ENCODE measurements around the gene SMAD6. TPM values are rescaled to one million over a fixed set of nuclear protein-coding genes. Genes with fewer than 3 reads are reported as not detected.

Gene SMAD6
- total and polyA plus RNA-seq, 10 of the 15 experiments (the other 5 are each of a cell fraction or from before 2014, with no cell fraction given), result under 0.01 to 0.10 (median 0.03) TPM; not detected in 7

DNA sequence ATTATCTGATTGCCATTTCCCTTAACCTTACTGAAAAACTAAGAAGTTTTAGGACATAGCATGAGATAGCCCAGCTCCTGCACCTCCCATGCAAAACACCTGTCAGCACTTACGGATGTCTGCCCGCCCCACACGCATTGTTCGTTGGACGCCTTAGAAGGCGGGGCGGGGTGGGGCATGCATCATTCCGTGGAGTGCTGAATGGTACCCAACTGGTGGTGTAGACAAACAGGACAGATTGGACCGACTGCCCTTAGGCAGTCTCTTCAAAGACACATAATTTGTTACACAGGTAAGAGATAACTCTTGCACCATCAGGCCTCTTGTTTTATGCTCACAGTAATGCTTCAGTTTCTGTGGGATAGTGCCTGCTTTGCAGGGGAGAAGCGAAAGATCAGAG, 93.8 kb downstream of the SMAD6 start:
- ChIA-PET SMC1A (ENCODE audit: uncharacterized antibody, unreplicated experiment) (no interaction called here), RAD21 (ENCODE audit: unreplicated experiment) (no interaction called here)

DNA sequence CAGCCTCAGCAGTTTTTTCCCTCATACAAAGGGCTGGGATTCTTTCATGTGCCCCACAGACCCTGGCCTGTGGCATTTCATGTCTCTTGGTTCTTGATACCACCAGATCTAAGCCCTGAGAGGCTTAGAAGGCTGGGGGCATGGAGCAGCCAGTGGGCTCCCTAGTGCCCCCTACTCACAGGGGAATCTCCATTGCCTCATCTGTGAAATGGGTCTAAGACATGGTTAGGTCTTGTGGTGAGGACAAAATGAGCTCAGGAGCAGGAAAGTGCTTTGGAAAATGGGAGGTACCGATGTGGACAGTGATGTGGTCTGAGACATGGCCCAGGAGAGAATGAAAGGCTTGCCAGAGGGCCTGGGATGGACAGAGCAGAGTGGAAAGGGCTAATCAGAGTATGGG, 94.3 kb downstream of the SMAD6 start:
- CTCF ChIA-PET, result no interaction called here

More for the DNA sequence above, 93.8 kb downstream of the SMAD6 start:
- Histone ChIP-seq H2AFZ (ENCODE audit: control insufficient read depth, low read depth, low read length) (no peak overlapping the region), H3K4me2 (ENCODE audit: control insufficient read depth, insufficient read depth) (no peak overlapping the region), H3K27ac (ENCODE audit: control insufficient read depth, insufficient read depth) (no peak overlapping the region), H3K9me3 (replicated peaks; ENCODE audit: control insufficient read depth, insufficient read depth, low read length) (no peaks in the 10 kb centered on the region), H3K4me3 (no peak overlapping the region), H3K27me3 (replicated peaks in 1 of 2; ENCODE audit: control insufficient read depth in 2 of 2, insufficient read depth in 2 of 2, low read length in 1 of 2) (no peaks in the 10 kb centered on the region), H3K79me2 (ENCODE audit: control insufficient read depth, insufficient read depth, low read length) (no peaks in the 10 kb centered on the region), H3K9ac (ENCODE audit: control insufficient read depth, insufficient read depth, low read length) (no peak overlapping the region), H3K4me1 (ENCODE audit: control insufficient read depth, insufficient read depth, low read length) (no peaks in the 10 kb centered on the region), H4K20me1 (ENCODE audit: control insufficient read depth, insufficient read depth) (no peaks in the 10 kb centered on the region), H3K36me3 (ENCODE audit: control insufficient read depth in 2 of 2, insufficient read depth in 2 of 2, low read length in 1 of 2) (no peaks in the 10 kb centered on the region)
- TF ChIP-seq TCF7 (IDR thresholded peaks at IDR 0.05; ENCODE audit: borderline replicate concordance), result no peak
- no peak for TF ChIP-seq ZSCAN29 (IDR thresholded peaks at IDR 0.05)
- no peak for TF ChIP-seq CBX5 (IDR thresholded peaks at IDR 0.05; ENCODE audit: low read depth)
- TF ChIP-seq BMI1 (IDR thresholded peaks at IDR 0.05; ENCODE audit: borderline replicate concordance), result no peak
- no peak for TF ChIP-seq STAT1 (conservative IDR thresholded peaks at IDR 0.05)
- no peak for TF ChIP-seq PML (IDR thresholded peaks at IDR 0.05; ENCODE audit: low read length)
- ChIA-PET POLR2A (no interaction called here), CTCF (no interaction called here)
- no peak for FAIRE-seq
- in situ Hi-C loops (cut with MboI), result no loop called here
- 49% methylated on average over 10 of the region's 10 CpGs for WGBS (ENCODE audit: insufficient coverage, insufficient replicate concordance, low lambda C conversion rate, missing lambda C conversion rate)
- no peak for DNase-seq (ENCODE audit: low read depth, low spot score)
- intact Hi-C loops (cut with micrococcal nuclease; ENCODE audit: unreplicated experiment), result no loop called here
- no peak for ATAC-seq
- no TSS peak for BruUV-seq (replicated peaks)

More for the DNA sequence above, 94.3 kb downstream of the SMAD6 start:
- ChIA-PET POLR2A (no interaction called here), SMC1A (ENCODE audit: uncharacterized antibody, unreplicated experiment) (no interaction called here), RAD21 (ENCODE audit: unreplicated experiment) (no interaction called here)
- H3K4me3 ChIP-seq, result no peak overlapping the region
- no peaks in the 10 kb centered on the region for H3K79me2 ChIP-seq (ENCODE audit: control insufficient read depth, insufficient read depth, low read length)
- no TSS peak for BruUV-seq (replicated peaks)
- H4K20me1 ChIP-seq (ENCODE audit: control insufficient read depth, insufficient read depth), result no peaks in the 10 kb centered on the region
- no peak for ATAC-seq
- H2AFZ ChIP-seq (ENCODE audit: control insufficient read depth, low read depth, low read length), result no peak overlapping the region
- TF ChIP-seq SREBF2 (IDR thresholded peaks at IDR 0.05; ENCODE audit: low read length) (no peak), RUNX3 (IDR thresholded peaks at IDR 0.05; ENCODE audit: low read length) (no peak), FOS (IDR thresholded peaks at IDR 0.05; ENCODE audit: borderline replicate concordance, extremely low read depth, insufficient read length) (no peak), EGR1 (IDR thresholded peaks at IDR 0.05; ENCODE audit: borderline replicate concordance in 1 of 2, low read depth in 2 of 2, low read length in 2 of 2) (no peak)
- TF ChIP-seq, protein P1, sequence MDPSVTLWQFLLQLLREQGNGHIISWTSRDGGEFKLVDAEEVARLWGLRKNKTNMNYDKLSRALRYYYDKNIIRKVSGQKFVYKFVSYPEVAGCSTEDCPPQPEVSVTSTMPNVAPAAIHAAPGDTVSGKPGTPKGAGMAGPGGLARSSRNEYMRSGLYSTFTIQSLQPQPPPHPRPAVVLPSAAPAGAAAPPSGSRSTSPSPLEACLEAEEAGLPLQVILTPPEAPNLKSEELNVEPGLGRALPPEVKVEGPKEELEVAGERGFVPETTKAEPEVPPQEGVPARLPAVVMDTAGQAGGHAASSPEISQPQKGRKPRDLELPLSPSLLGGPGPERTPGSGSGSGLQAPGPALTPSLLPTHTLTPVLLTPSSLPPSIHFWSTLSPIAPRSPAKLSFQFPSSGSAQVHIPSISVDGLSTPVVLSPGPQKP (IDR thresholded peaks at IDR 0.05; ENCODE audit: low read depth, low read length), result no peak
- H3K36me3 ChIP-seq (ENCODE audit: control insufficient read depth in 2 of 2, insufficient read depth in 2 of 2, low read length in 1 of 2), result no peaks in the 10 kb centered on the region
- no peaks in the 10 kb centered on the region for H3K27me3 ChIP-seq (replicated peaks in 1 of 2; ENCODE audit: control insufficient read depth in 2 of 2, insufficient read depth in 2 of 2, low read length in 1 of 2)
- intact Hi-C loops (cut with micrococcal nuclease; ENCODE audit: unreplicated experiment), result no loop called here
- H3K9me3 ChIP-seq (replicated peaks; ENCODE audit: control insufficient read depth, insufficient read depth, low read length), result no peaks in the 10 kb centered on the region
- no peak for DNase-seq (ENCODE audit: low read depth, low spot score)
- no peak overlapping the region for H3K9ac ChIP-seq (ENCODE audit: control insufficient read depth, insufficient read depth, low read length)
- in situ Hi-C loops (cut with MboI), result no loop called here
- no peak overlapping the region for H3K27ac ChIP-seq (ENCODE audit: control insufficient read depth, insufficient read depth)
- FAIRE-seq, result no peak
- no peaks in the 10 kb centered on the region for H3K4me1 ChIP-seq (ENCODE audit: control insufficient read depth, insufficient read depth, low read length)
- 30% methylated on average over 1 of the region's 1 CpG for WGBS (ENCODE audit: insufficient coverage, insufficient replicate concordance, low lambda C conversion rate, missing lambda C conversion rate)
- no peak overlapping the region for H3K4me2 ChIP-seq (ENCODE audit: control insufficient read depth, insufficient read depth)

All from GM12878 (cell line).